Subcutaneous adipose tissue (tissue), 4 donors: Measurements from ENCODE around the gene ATPAF2. TPM values are rescaled to one million over a fixed set of nuclear protein-coding genes. Genes with fewer than 3 reads are reported as not detected.

Source experiments
- total RNA-seq, 4 donors: library from RNA; depleted of rRNA; stranded (reverse); fragments of >200 nt; gene quantifications; one replicate each; pipeline ENCODE4 v1.1.0, GENCODE V29; 2016
- TF ChIP-seq, protein P1 (sequence below): fragments of 450-650 bp; IDR thresholded peaks from one replicate; pipeline ENCODE4 v1.5.1; 2016; ENCODE audit warnings: low read depth, mild to moderate bottlenecking, control low read depth, antibody characterized with exemption, moderate library complexity

The ATPAF2 gene
- total RNA-seq, 4 donors from 2014 or later = 10.1 to 18.3 (median 11.5) TPM

DNA sequence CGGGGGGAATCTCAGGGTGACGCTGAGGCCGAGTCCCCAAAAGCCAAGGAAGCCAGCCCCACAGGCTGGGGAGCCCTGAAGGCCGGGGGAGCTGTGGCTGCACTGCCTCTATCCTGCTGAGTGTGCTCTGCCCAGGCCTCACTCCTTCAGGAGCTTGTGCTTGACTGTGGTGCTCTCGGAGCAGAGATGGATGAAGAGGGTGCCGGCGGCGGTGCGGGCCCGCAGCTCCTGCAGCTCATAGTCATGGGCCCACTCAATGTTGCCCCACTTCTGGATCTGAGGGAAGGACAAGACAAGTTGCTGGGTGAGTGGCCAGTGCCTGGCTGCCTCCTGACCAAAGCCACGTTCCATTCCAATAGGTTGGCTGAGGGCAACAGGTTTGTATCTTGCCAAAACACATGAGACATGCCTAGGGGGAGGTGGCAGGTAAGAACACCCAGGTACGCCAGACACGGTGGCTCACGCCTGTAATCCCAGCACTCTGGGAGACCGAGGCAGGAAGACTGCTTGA, 20.5 kb downstream of the ATPAF2 start:
- TF ChIP-seq, protein P1, sequence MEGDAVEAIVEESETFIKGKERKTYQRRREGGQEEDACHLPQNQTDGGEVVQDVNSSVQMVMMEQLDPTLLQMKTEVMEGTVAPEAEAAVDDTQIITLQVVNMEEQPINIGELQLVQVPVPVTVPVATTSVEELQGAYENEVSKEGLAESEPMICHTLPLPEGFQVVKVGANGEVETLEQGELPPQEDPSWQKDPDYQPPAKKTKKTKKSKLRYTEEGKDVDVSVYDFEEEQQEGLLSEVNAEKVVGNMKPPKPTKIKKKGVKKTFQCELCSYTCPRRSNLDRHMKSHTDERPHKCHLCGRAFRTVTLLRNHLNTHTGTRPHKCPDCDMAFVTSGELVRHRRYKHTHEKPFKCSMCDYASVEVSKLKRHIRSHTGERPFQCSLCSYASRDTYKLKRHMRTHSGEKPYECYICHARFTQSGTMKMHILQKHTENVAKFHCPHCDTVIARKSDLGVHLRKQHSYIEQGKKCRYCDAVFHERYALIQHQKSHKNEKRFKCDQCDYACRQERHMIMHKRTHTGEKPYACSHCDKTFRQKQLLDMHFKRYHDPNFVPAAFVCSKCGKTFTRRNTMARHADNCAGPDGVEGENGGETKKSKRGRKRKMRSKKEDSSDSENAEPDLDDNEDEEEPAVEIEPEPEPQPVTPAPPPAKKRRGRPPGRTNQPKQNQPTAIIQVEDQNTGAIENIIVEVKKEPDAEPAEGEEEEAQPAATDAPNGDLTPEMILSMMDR = no peak

DNA sequence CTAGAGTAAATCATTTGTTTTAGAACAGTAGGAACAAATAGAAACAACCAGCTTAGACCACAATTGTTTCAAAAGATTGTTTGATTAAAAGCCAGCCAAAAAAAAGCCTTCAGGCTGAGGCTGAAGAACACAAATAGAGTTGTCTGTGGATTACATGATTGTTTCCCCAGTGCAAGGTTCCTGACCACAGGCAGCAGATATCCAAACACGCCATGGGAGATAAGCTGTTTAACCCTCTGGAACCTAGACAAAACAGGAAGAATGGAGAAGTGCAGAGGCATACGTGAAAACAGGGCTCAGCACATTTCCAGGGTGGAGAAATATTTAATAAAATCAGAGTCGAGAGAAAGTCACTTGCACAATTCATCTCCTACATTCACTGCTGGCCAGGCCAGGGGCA, 21.0 kb downstream of the ATPAF2 start:
- TF ChIP-seq, protein P1 = no peak

DNA sequence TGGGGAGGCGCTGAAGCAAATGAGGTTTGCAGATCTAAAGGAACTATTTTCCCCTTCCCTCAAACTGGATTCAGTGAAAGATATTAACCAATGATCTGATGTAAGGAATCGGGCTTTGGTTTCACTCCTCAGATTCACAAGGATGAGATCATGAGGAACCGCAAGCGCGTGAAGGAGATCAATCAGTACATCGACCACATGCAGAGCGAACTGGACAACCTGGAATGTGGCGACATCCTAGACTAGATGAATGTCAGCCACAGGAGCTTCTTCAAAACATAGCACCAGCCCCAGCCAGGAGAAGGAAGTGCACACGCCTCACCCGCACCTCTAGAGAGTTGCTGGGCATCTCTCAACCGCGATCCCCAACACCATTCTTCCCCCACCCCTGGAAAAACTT, 22.5 kb downstream of the ATPAF2 start:
- TF ChIP-seq, protein P1 = no peak

DNA sequence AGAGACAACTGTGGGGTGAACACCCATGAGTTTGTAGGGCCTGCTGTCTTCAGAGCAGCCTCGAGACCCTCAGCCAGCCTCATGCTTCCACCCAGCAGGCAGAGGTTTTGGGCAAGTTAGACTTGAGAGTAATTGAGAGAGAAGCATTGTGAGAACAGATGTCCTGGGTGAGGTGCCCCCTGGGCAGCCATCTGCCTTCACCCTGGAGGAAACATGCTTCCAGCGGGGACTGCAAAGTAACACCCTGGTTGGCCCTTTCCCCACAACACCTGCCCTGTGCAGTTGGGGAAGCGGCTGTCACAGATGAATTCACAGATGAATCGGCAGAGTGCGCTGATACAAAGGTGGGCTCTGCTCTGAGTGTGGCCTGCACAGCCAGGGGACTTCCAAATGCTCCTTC, 23.4 kb downstream of the ATPAF2 start:
- TF ChIP-seq, protein P1 = no peak

DNA sequence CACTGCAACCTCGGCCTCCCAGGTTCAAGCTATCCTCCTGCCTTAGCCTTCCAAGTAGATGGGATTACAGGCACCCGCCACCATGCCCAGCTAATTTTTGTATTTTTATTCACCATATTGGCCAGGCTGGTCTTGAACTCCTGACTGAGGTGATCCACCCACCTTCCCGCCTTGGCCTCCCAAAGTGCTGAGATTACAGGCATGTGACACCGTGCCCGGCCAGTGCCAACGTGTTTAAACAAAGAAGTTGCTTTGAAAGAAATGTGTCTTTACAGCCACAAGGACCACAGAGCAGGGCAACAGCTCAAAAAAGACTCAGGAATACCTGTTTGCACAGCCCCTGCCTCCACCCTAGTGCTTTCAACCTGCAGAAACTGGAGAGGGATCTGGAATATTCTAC, 25.0 kb downstream of the ATPAF2 start:
- TF ChIP-seq, protein P1 = no peak

DNA sequence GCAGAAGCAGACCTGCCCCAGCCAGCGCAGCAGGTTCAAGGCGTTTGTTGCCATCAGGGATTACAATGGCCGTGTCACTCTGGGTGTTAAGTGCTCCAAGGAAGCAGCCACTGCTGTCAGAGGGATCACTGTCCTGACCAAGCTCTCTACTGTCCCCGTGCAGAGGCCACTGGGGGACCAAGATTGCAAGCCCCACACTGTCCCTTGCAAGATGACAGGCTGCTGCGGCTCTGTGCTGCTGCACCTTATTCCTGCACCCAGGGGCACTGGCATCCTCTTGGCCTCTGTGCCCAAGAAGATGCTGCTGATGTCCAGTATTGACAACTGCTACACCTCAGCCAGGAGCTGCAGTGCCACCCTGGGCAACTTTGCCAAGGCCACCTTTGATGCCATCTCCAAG, 27.7 kb downstream of the ATPAF2 start:
- TF ChIP-seq, protein P1 = no peak

DNA sequence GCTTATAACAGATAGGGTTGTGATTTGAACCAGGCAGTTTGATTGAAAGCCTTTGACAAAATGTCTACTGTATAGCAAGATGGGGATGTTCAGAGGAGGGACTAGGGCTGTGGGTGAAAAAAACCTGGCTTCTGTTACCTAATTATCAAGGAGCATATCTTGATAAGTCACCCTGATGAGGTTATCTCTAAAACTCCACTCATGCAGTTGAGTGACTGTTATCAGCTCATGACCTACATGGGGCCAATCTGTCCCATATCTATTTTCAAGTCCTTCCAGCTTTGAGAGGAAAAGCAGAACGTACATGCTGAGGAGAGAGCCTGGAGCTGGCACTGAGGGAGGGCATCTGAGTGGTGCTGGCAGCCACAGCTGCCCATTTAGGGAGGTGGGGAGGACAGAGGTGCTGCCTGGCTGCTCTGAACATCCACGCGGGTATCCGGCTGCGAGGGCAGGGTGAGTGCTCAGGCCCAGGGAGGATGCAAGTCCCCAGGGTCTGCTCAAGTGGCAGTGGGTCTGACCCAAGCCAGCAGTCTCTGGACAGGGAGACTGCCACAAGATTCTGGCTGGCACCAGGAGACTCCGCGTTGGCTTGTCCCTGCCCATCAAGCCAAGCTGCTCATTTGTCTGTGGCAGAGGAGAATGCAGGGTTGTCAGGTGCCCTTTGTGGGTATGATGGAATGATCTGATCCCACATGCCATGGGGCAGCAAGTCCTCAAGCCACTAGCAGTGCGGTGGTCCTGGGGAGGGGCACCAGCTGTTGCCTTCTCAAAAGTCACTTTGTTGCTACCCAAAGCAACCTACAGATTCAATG, 29.2 kb downstream of the ATPAF2 start:
- TF ChIP-seq, protein P1 = no peak
